GM21786 (cell line): ENCODE results near the gene NLRP13.
"Not testable (repeated sequence)": the region's sequence is repeated elsewhere in the genome, so short reads cannot be mapped to it uniquely, and the experiment has no call there.

Source experiments
- ATAC-seq: cut with Tn5 transposase; IDR thresholded peaks from one replicate; pipeline ENCODE4 v1.9.1; 2021; ENCODE audit not compliant: unreplicated experiment

Gene NLRP13

GRCh38 chr19:55931936-55932386 lies at the start of gene NLRP13:
Gene NLRP13, minus strand, starts transcription at chr19:55932336. Its CDS starts 25 bp downstream, at chr19:55932311.
- ATAC-seq = no peak

GRCh38 chr19:55980415-55980814 lies 48.3 kb upstream of the NLRP13 start:
- ATAC-seq = no peak

GRCh38 chr19:55973982-55974381 lies 41.8 kb upstream of the NLRP13 start:
- no peak for ATAC-seq

GRCh38 chr19:55962186-55962585 lies 30.1 kb upstream of the NLRP13 start:
- ATAC-seq = no peak

GRCh38 chr19:55959996-55960675 lies 28.0 kb upstream of the NLRP13 start:
- no peak for ATAC-seq

GRCh38 chr19:55958356-55958755 lies 26.2 kb upstream of the NLRP13 start:
- no peak for ATAC-seq

- ATAC-seq = no peak
These were observed 24.3 kb upstream of the NLRP13 start for GRCh38 chr19:55956431-55956830.

GRCh38 chr19:55950566-55950965 lies 18.4 kb upstream of the NLRP13 start:
- ATAC-seq = not testable (repeated sequence)

GRCh38 chr19:55947532-55947931 lies 15.4 kb upstream of the NLRP13 start, which contains the start of gene NLRP8:
Gene NLRP8, plus strand, starts transcription at chr19:55947832.
- ATAC-seq = no peak

GRCh38 chr19:55940306-55940705 lies 8.2 kb upstream of the NLRP13 start:
- ATAC-seq = no peak

GRCh38 chr19:55939206-55939605 lies 7.1 kb upstream of the NLRP13 start:
- no peak for ATAC-seq

- ATAC-seq = no peak
These were observed 3.1 kb upstream of the NLRP13 start for GRCh38 chr19:55935206-55935605.

GRCh38 chr19:55930996-55931515 lies 1.1 kb downstream of the NLRP13 start:
- no peak for ATAC-seq

GRCh38 chr19:55929258-55929657 lies 2.9 kb downstream of the NLRP13 start:
- not testable (repeated sequence) for ATAC-seq

- ATAC-seq = no peak
These were observed 4.1 kb downstream of the NLRP13 start for GRCh38 chr19:55927991-55928390.

GRCh38 chr19:55923556-55923955 lies 8.6 kb downstream of the NLRP13 start:
- no peak for ATAC-seq

GRCh38 chr19:55913643-55914268 lies 18.4 kb downstream of the NLRP13 start:
- no peak for ATAC-seq

- ATAC-seq = no peak
These were observed 19.2 kb downstream of the NLRP13 start for GRCh38 chr19:55912916-55913315.

GRCh38 chr19:55909801-55910200 lies 22.3 kb downstream of the NLRP13 start:
- ATAC-seq = no peak

- ATAC-seq = no peak
These were observed 24.4 kb downstream of the NLRP13 start for GRCh38 chr19:55907746-55908145.

GRCh38 chr19:55907286-55907685 lies 24.9 kb downstream of the NLRP13 start:
- no peak for ATAC-seq

GRCh38 chr19:55902080-55902751 lies 29.9 kb downstream of the NLRP13 start:
- no peak for ATAC-seq
